Neural progenitor cell (in vitro differentiated cells): ENCODE data around the gene OR7G2. TPM values are rescaled to one million over a fixed set of nuclear protein-coding genes. Genes with fewer than 3 reads are reported as not detected.

Experiments
- DNase-seq: peaks from one replicate; pipeline ENCODE4 v3.0.0-alpha.2; 2016; ENCODE audit warnings: low spot score
- H2AFZ ChIP-seq: fragments of 200-600 bp; sonication (generic); replicated peaks from 2 replicates; pipeline ENCODE4 v1.6.1; 2016; ENCODE audit warnings: antibody characterized with exemption
- H3F3A ChIP-seq: fragments of 200-600 bp; sonication (generic); 2 replicates; pipeline ENCODE4 v1.6.1; 2016; ENCODE audit warnings: antibody characterized with exemption, low read depth
- H3K27ac ChIP-seq: fragments of 200-600 bp; sonication (generic); 2 replicates; pipeline ENCODE4 v1.5.1; 2016; ENCODE audit warnings: mild to moderate bottlenecking
- H3K27me3 ChIP-seq: fragments of 200-600 bp; sonication (generic); 2 replicates; pipeline ENCODE4 v1.6.1; 2016; ENCODE audit warnings: mild to moderate bottlenecking, moderate library complexity
- H3K36me3 ChIP-seq: fragments of 200-600 bp; sonication (generic); 2 replicates; pipeline ENCODE4 v1.5.1; 2016
- H3K4me1 ChIP-seq: fragments of 200-600 bp; sonication (generic); 2 replicates; pipeline ENCODE4 v1.6.1; 2016; ENCODE audit warnings: mixed run types
- H3K4me2 ChIP-seq: fragments of 200-600 bp; sonication (generic); 2 replicates; pipeline ENCODE4 v1.6.1; 2016
- H3K4me3 ChIP-seq: fragments of 200-600 bp; sonication (generic); 2 replicates; pipeline ENCODE4 v1.5.1; 2016
- H3K79me2 ChIP-seq: fragments of 200-600 bp; sonication (generic); 2 replicates; pipeline ENCODE4 v1.6.1; 2016; ENCODE audit warnings: low read depth
- H3K9ac ChIP-seq: fragments of 200-600 bp; sonication (generic); 2 replicates; pipeline ENCODE4 v1.6.1; 2016
- H3K9me3 ChIP-seq: fragments of 200-600 bp; sonication (generic); 2 replicates; pipeline ENCODE4 v1.5.1; 2016; ENCODE audit warnings: low read depth
- H4K20me1 ChIP-seq: fragments of 200-600 bp; sonication (generic); 2 replicates; pipeline ENCODE4 v1.6.1; 2016; ENCODE audit warnings: low read depth
- H3K27ac Mint-ChIP-seq: 3 replicates; pipeline ENCODE4 v1.8.0; 2021; ENCODE audit warnings: mixed read lengths
- H3K27me3 Mint-ChIP-seq: 2 replicates; pipeline ENCODE4 v1.8.0; 2022; ENCODE audit warnings: low read depth, mild to moderate bottlenecking, inconsistent platforms, moderate library complexity, mixed read lengths; ENCODE audit not compliant: insufficient read depth
- H3K36me3 Mint-ChIP-seq: 3 replicates; pipeline ENCODE4 v1.8.0; 2021; ENCODE audit warnings: mixed read lengths
- H3K4me1 Mint-ChIP-seq: 3 replicates; pipeline ENCODE4 v1.8.0; 2021; ENCODE audit warnings: mixed read lengths
- H3K4me3 Mint-ChIP-seq: 3 replicates; pipeline ENCODE4 v1.8.0; 2021; ENCODE audit warnings: mild to moderate bottlenecking, moderate library complexity, mixed read lengths
- H3K9me3 Mint-ChIP-seq: 3 replicates; pipeline ENCODE4 v1.8.0; 2020; ENCODE audit warnings: mixed read lengths
- CTCF ChIP-seq: fragments of 200-600 bp; sonication (generic); IDR thresholded peaks from 2 replicates; pipeline ENCODE4 v1.5.1; 2017; ENCODE audit warnings: antibody characterized with exemption, mild to moderate bottlenecking
- EZH2 ChIP-seq: fragments of 200-600 bp; sonication (generic); IDR thresholded peaks from 2 replicates; pipeline ENCODE4 v1.6.1; 2017; ENCODE audit warnings: antibody characterized with exemption, mild to moderate bottlenecking, moderate library complexity
- EZH2phosphoT487 ChIP-seq: fragments of 200-600 bp; sonication (generic); IDR thresholded peaks from 2 replicates; pipeline ENCODE4 v1.6.1; 2017; ENCODE audit warnings: antibody characterized with exemption
- total RNA-seq: library from RNA; depleted of rRNA; stranded (reverse); fragments of >200 nt; gene quantifications from 2 replicates; pipeline ENCODE4 v1.2.3, GENCODE V29; 2015; ENCODE audit warnings: low replicate concordance

Gene OR7G2
- total RNA-seq, 1 donor from 2014 or later, result not detected

- Histone ChIP-seq H3F3A (no peaks in the 10 kb centered on the region), H3K79me2 (peaks cover 100% of the 10 kb centered on the region), H3K27ac (no peak overlapping the region), H4K20me1 (no peaks in the 10 kb centered on the region), H3K9ac (no peak overlapping the region), H3K27me3 (no peaks in the 10 kb centered on the region), H2AFZ (no peak overlapping the region), H3K9me3 (peaks cover 18% of the 10 kb centered on the region), H3K4me2 (no peak overlapping the region), H3K4me1 (no peaks in the 10 kb centered on the region), H3K36me3 (no peaks in the 10 kb centered on the region), H3K4me3 (no peak overlapping the region)
- Mint-ChIP-seq H3K4me1 (no peaks in the 10 kb centered on the region), H3K36me3 (peaks cover 87% of the 10 kb centered on the region), H3K27ac (no peak overlapping the region), H3K27me3 (no peaks in the 10 kb centered on the region), H3K9me3 (peaks cover 96% of the 10 kb centered on the region), H3K4me3 (no peak overlapping the region)
- TF ChIP-seq CTCF (no peak), EZH2phosphoT487 (no peak), EZH2 (no peak)
- no peak for DNase-seq
These were observed 44.1 kb upstream of the OR7G2 start for GRCh38 chr19:9151367-9151766.

GRCh38 chr19:9150650-9151049, 43.4 kb upstream of the OR7G2 start:
- Mint-ChIP-seq H3K9me3 (peaks cover 93% of the 10 kb centered on the region), H3K27ac (no peak overlapping the region)

GRCh38 chr19:9149997-9150396, 42.7 kb upstream of the OR7G2 start:
- Histone ChIP-seq H3K9me3 (peaks cover 26% of the 10 kb centered on the region), H3K4me2 (no peak overlapping the region), H3K36me3 (no peaks in the 10 kb centered on the region), H3K4me1 (no peaks in the 10 kb centered on the region), H3F3A (no peaks in the 10 kb centered on the region), H2AFZ (no peak overlapping the region), H4K20me1 (no peaks in the 10 kb centered on the region), H3K9ac (no peak overlapping the region), H3K4me3 (no peak overlapping the region), H3K27me3 (no peaks in the 10 kb centered on the region), H3K79me2 (peaks cover 100% of the 10 kb centered on the region), H3K27ac (no peak overlapping the region)
- peaks cover 93% of the 10 kb centered on the region for H3K9me3 Mint-ChIP-seq
- TF ChIP-seq EZH2, result no peak
- TF ChIP-seq CTCF, result no peak
- no peak for TF ChIP-seq EZH2phosphoT487
- H3K4me1 Mint-ChIP-seq, result no peaks in the 10 kb centered on the region
- DNase-seq, result no peak
- no peaks in the 10 kb centered on the region for H3K27me3 Mint-ChIP-seq
- no peak overlapping the region for H3K27ac Mint-ChIP-seq
- peak overlapping the region; percentile 34 for H3K4me3 Mint-ChIP-seq
- H3K36me3 Mint-ChIP-seq, result peaks cover 83% of the 10 kb centered on the region

More at GRCh38 chr19:9150650-9151049, 43.4 kb upstream of the OR7G2 start:
- DNase-seq, result no peak
- H3K79me2 ChIP-seq, result peaks cover 100% of the 10 kb centered on the region
- no peaks in the 10 kb centered on the region for H3K27me3 ChIP-seq
- H3K27me3 Mint-ChIP-seq, result no peaks in the 10 kb centered on the region
- no peaks in the 10 kb centered on the region for H4K20me1 ChIP-seq
- no peak overlapping the region for H2AFZ ChIP-seq
- H3F3A ChIP-seq, result no peaks in the 10 kb centered on the region
- H3K4me3 Mint-ChIP-seq, result no peak overlapping the region
- no peaks in the 10 kb centered on the region for H3K4me1 ChIP-seq
- no peak overlapping the region for H3K4me2 ChIP-seq
- H3K9ac ChIP-seq, result no peak overlapping the region
- H3K36me3 Mint-ChIP-seq, result peaks cover 83% of the 10 kb centered on the region
- peaks cover 19% of the 10 kb centered on the region for H3K9me3 ChIP-seq
- no peaks in the 10 kb centered on the region for H3K4me1 Mint-ChIP-seq
- no peak overlapping the region for H3K27ac ChIP-seq
- no peaks in the 10 kb centered on the region for H3K36me3 ChIP-seq
- no peak for TF ChIP-seq CTCF
- no peak for TF ChIP-seq EZH2
- TF ChIP-seq EZH2phosphoT487, result no peak
- H3K4me3 ChIP-seq, result no peak overlapping the region
